Testis (tissue), 2 donors: ENCODE measurements around the gene GALNT5.

Experiments
- POLR2A ChIP-seq: fragments of 450-650 bp; IDR thresholded peaks from one replicate; pipeline ENCODE4 v1.6.1; 2017; ENCODE audit warnings: antibody characterized with exemption, mild to moderate bottlenecking, moderate library complexity
- TF ChIP-seq, protein P1 (sequence below), 3 experiments: fragments of 450-650 bp in 2 of 3; fragments of 200-600 bp in 1 of 3; sonication (generic) in 1 of 3; IDR thresholded peaks; one replicate each; pipeline ENCODE4 v1.5.1; 2016 to 2019; ENCODE audit warnings: antibody characterized with exemption in 3 of 3, mild to moderate bottlenecking in 2 of 3, moderate library complexity in 1 of 3

DNA sequence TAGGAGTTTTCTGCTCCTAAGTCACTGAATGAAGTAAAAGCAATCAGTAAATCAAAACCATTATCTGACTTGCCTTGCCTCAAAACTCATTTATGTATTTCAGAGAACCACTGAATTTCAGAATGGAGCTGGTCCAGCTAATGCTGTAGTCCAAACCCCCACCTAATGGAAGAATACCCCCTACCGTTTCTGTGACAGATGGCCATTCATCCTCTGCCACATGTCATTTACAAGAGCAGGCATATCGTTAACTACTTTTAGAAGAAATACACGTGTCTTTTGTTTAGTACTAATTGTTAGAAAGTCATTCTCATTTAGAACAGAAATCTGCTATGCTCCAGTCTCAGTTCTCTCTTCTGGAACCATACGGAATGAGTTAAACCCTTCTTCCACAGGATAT, 12.8 kb upstream of the GALNT5 start:
- no peak for TF ChIP-seq POLR2A
- TF ChIP-seq, protein P1, sequence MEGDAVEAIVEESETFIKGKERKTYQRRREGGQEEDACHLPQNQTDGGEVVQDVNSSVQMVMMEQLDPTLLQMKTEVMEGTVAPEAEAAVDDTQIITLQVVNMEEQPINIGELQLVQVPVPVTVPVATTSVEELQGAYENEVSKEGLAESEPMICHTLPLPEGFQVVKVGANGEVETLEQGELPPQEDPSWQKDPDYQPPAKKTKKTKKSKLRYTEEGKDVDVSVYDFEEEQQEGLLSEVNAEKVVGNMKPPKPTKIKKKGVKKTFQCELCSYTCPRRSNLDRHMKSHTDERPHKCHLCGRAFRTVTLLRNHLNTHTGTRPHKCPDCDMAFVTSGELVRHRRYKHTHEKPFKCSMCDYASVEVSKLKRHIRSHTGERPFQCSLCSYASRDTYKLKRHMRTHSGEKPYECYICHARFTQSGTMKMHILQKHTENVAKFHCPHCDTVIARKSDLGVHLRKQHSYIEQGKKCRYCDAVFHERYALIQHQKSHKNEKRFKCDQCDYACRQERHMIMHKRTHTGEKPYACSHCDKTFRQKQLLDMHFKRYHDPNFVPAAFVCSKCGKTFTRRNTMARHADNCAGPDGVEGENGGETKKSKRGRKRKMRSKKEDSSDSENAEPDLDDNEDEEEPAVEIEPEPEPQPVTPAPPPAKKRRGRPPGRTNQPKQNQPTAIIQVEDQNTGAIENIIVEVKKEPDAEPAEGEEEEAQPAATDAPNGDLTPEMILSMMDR (IDR thresholded peaks at IDR 0.05), result no peak
